ENCODE measurements around the gene CLDN7.

CLDN7 gene

DNA sequence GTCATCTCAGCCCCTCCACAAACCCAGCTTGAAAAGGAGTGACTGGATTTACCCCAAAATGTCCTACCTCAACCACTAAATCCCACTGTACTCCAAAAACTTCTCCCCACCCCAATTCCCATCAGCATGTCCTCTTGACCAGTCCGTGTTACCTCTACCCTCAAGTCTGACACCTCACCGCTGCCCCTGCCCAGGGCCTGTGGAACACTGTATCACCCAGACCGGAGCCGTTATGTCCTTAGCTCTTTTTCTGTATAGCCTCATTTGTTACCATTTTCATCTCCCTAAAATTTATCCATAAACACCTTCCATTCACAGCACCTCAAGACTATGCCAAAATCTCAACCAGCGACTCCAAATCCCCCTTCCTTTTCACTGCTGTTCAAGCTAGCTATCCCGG, 25.5 kb downstream of the CLDN7 start:
- no peak for DNase-seq

- no peak for DNase-seq
Measured at GRCh38 chr17:7235693-7236665, 26.3 kb downstream of the CLDN7 start.

GRCh38 chr17:7234083-7234951, 28.0 kb downstream of the CLDN7 start, which contains the start of gene DVL2:
Gene DVL2, minus strand, starts transcription at chr17:7234517. Its CDS starts 255 bp downstream, at chr17:7234262.
- DNase-seq: peak; percentile 86 to 96 (median 90)

DNA sequence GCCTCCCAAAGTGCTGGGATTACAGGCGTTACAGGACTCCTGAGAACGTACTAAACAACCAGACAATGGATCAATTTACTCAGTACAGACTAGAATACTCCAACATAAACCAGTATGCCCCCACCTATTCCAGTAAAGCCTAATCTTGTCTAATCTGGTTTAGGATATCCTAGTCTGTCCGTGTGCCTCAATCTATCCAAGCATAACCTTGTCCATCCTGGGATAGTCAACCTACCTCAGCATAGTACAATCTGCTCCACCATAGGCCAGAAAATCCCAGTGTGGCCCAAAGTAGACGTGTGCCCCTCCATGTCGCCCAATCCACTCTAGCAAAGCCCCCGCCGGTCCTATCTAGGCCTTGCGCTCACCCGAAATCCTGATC, 28.6 kb downstream of the CLDN7 start:
- DNase-seq: no peak

DNA sequence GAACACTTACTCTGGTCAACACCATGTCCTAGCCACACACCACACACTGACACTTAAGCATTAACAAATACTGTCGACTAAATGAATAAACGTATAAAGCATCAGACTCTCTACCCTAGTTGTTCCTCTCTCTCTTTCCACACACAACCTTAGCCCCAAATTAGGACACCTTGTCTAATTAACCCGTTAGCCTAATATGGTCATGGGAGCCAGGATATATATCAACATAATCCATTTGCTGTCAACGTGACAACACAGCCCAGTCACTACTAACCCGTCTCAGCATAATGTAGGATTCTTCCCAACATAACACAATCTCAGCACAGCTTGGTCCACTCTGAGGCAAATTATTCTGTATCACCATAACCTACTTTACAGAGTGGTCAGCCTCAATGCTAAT, 30.2 kb downstream of the CLDN7 start:
- DNase-seq: no peak

- DNase-seq: no peak
Measured at GRCh38 chr17:7229504-7229903, 32.8 kb downstream of the CLDN7 start.

DNA sequence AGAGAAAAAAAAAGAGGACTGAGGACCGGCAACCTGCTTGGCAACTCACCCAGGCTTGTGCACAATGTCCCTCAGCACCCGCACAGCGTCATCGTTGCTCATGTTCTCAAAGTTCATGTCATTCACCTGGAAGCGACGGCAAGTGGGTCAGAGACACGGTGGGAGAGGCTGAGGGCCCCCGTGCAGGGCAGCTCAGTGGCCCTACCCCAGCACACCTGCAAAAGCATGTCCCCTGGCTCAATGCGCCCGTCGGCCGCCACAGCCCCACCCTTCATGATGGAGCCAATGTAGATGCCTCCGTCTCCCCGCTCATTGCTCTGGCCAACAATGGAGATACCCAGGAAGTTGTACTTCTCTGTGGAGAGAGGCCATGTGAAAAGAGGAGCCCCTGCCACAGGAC, 33.4 kb downstream of the CLDN7 start:
- no peak for DNase-seq

GRCh38 chr17:7226721-7227710, 35.3 kb downstream of the CLDN7 start:
- DNase-seq: no peak

- no peak for DNase-seq
Measured at GRCh38 chr17:7225711-7226331, 36.5 kb downstream of the CLDN7 start.

- DNase-seq: no peak
Measured at GRCh38 chr17:7224661-7225111, 37.6 kb downstream of the CLDN7 start.

DNA sequence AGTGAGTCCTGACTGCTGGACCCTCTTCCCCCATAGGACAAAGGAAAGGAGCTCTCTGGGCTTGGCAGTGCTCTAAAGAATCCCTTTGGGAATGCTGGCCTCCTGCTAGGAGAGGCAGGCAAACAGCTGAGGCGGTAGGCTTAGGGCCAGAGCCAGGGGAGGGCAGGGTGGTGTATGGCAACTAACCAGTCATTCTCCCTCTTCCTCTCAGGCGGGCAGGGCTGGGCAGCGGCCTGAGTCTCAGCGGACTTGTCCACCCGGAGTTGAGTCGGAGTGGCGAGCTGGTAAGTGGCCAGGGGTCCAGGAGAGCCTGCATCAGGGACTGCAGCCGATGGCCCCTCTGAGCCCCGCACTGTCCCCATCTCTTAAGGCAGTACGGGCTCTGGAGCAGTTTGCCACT, 38.2 kb downstream of the CLDN7 start:
- no peak for DNase-seq

- no peak for DNase-seq
Measured at GRCh38 chr17:7223375-7223774, 38.9 kb downstream of the CLDN7 start.

GRCh38 chr17:7222972-7223292, 39.3 kb downstream of the CLDN7 start:
- DNase-seq: no peak

DNA sequence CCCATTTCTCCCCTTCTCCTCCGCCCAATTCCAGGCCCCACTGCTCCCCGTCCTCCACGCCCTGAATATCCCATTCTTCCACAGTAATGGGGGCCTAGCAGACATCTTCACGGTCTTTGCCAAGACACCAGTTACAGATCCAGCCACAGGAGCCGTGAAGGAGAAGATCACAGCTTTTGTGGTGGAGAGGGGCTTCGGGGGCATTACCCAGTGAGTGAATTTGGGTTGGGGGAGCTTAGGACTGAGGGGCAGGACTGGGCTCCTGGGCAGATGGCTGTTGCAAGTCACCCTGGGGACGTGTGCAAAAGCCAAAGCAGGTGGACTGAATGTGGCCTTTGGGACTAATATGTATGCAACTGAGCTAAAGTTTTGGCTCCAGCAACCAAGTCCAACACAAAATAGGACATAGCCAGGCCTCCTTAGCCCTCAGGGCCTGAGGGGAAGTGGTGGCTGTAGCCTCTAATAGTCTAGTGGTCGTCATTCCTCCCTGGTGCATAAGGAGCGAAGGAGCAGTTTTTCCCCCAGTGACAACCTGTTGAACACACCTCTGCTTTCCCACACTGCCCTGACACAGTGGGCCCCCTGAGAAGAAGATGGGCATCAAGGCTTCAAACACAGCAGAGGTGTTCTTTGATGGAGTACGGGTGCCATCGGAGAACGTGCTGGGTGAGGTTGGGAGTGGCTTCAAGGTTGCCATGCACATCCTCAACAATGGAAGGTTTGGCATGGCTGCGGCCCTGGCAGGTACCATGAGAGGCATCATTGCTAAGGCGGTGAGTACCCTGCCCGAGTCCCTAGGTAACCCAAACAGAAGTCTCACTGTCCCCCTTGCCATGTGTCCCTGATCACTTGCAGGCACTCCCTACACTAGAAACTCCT, 39.9 kb downstream of the CLDN7 start:
- no peak for DNase-seq

GRCh38 chr17:7221278-7222092, 40.8 kb downstream of the CLDN7 start:
- DNase-seq: no peak

DNA sequence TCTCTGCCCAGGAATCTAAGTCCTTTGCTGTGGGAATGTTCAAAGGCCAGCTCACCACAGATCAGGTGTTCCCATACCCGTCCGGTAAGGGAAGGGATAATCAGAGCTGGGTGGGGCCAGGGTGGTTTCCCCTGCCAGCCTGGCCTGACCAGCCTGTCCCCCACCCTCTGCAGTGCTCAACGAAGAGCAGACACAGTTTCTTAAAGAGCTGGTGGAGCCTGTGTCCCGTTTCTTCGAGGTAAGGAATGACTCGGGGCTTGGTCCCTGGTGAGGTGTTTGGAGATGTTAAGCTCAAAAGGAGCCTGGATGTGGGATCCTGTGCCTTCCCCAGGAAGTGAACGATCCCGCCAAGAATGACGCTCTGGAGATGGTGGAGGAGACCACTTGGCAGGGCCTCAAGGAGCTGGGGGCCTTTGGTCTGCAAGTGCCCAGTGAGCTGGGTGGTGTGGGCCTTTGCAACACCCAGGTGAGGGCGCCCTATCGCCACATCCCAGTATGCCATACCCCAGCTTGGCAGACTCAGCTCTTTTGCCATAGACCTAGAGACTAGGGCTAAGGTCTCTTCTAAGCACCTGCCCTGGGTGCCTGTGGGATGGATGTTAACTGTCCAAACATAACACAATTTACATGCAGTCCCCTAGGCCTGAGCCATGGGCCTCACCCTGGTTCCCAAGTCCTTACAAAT, 41.5 kb downstream of the CLDN7 start:
- peak in 4 of 5 experiments; percentile 31 to 77 (median 41) for DNase-seq

- DNase-seq: peak; percentile 52 to 82 (median 63)
Measured at GRCh38 chr17:7219812-7220592, 42.3 kb downstream of the CLDN7 start, which contains the start of the genes ACADVL and DLG4. Gene ACADVL, plus strand, starts transcription at chr17:7219938. Its CDS starts 47 bp downstream, at chr17:7219985. Gene DLG4, minus strand, starts transcription at chr17:7219836.

DNA sequence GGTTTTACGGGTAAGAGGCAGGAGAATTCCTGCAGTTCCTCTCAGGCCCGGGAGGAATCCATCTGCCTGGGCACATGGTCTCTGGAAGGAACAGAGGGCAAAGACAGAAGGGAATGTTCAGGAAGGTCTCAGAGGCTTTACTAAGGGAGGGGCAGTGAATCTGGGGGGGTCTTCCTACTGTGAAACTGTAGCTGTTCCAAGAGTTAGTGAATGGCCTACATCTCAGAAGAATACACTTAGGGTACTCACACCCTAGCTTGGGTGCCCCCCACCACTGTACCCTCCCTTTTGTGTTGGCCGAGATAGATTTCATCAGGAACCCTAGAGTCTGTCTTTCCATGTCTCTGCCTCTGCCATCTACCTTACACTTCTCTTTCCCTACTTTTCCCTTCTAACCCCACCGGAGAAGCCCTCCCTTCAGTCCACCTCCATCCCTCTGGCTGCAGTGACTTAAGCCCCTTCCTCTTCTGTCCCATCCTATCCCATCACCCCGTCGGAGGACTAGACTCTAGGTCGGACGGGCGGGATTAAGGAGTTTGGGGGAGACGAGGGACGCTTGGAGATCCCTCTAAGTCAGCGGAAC, 43.0 kb downstream of the CLDN7 start:
- no peak for DNase-seq

All from T-helper 2 cell (primary cell).